Activated T-helper 17 cell treated with anti-CD3 and anti-CD28 coated beads, Interleukin-2, amount 50 U/mL, for 72 hours (primary cell): Measurements from ENCODE around the gene NR0B2. TPM values are rescaled to one million over a fixed set of nuclear protein-coding genes. Genes with fewer than 3 reads are reported as not detected.

Source experiments
- ATAC-seq: fragments of 150-1000 bp; cut with Tn5 transposase; replicated peaks from 2 replicates; pipeline ENCODE4 v1.10.0; 2021; ENCODE audit warnings: mild to moderate bottlenecking, moderate library complexity
- H3K27ac Mint-ChIP-seq: one replicate; pipeline ENCODE4 v1.8.0; 2022; ENCODE audit warnings: mixed read lengths
- H3K27me3 Mint-ChIP-seq: one replicate; pipeline ENCODE4 v1.8.0; 2022; ENCODE audit warnings: mixed read lengths
- H3K36me3 Mint-ChIP-seq: one replicate; pipeline ENCODE4 v1.8.0; 2022; ENCODE audit warnings: low read depth, mild to moderate bottlenecking, mixed read lengths
- H3K4me1 Mint-ChIP-seq: one replicate; pipeline ENCODE4 v1.8.0; 2022; ENCODE audit warnings: mixed read lengths
- H3K4me3 Mint-ChIP-seq: one replicate; pipeline ENCODE4 v1.8.0; 2022; ENCODE audit warnings: mild to moderate bottlenecking, mixed read lengths
- H3K9me3 Mint-ChIP-seq: one replicate; pipeline ENCODE4 v1.8.0; 2022; ENCODE audit warnings: mixed read lengths
- total RNA-seq, 2 donors: library from RNA; stranded (reverse); gene quantifications; one replicate each; pipeline ENCODE4 v1.2.3, GENCODE V29; 2022

NR0B2 gene
- total RNA-seq, 2 donors from 2014 or later: not detected

GRCh38 chr1:26946270-26946669, 32.5 kb upstream of the NR0B2 start:
- Mint-ChIP-seq H3K27ac (no peak overlapping the region), H3K4me3 (no peak overlapping the region), H3K36me3 (peaks cover 56% of the 10 kb centered on the region), H3K27me3 (no peaks in the 10 kb centered on the region), H3K4me1 (no peaks in the 10 kb centered on the region), H3K9me3 (no peaks in the 10 kb centered on the region)
- no peak for ATAC-seq

- Mint-ChIP-seq H3K27me3 (no peaks in the 10 kb centered on the region), H3K27ac (peak overlapping the region; percentile 11), H3K4me3 (no peak overlapping the region), H3K9me3 (no peaks in the 10 kb centered on the region), H3K36me3 (peaks cover 59% of the 10 kb centered on the region), H3K4me1 (no peaks in the 10 kb centered on the region)
- no peak for ATAC-seq
Measured at GRCh38 chr1:26945728-26946127, 32.0 kb upstream of the NR0B2 start.

GRCh38 chr1:26945138-26945537, 31.4 kb upstream of the NR0B2 start:
- no peaks in the 10 kb centered on the region for H3K9me3 Mint-ChIP-seq
- peaks cover 65% of the 10 kb centered on the region for H3K36me3 Mint-ChIP-seq
- ATAC-seq: no peak
- no peaks in the 10 kb centered on the region for H3K27me3 Mint-ChIP-seq
- H3K4me3 Mint-ChIP-seq: no peak overlapping the region
- H3K27ac Mint-ChIP-seq: peak overlapping the region; percentile 11
- no peaks in the 10 kb centered on the region for H3K4me1 Mint-ChIP-seq

GRCh38 chr1:26942656-26943055, 28.9 kb upstream of the NR0B2 start:
- H3K27ac Mint-ChIP-seq: peak overlapping the region; percentile 71
- peaks cover 75% of the 10 kb centered on the region for H3K36me3 Mint-ChIP-seq
- ATAC-seq: no peak
- H3K4me1 Mint-ChIP-seq: no peaks in the 10 kb centered on the region
- no peaks in the 10 kb centered on the region for H3K27me3 Mint-ChIP-seq
- H3K4me3 Mint-ChIP-seq: no peak overlapping the region
- H3K9me3 Mint-ChIP-seq: no peaks in the 10 kb centered on the region

- Mint-ChIP-seq H3K27me3 (no peaks in the 10 kb centered on the region), H3K36me3 (peaks cover 81% of the 10 kb centered on the region), H3K27ac (no peak overlapping the region), H3K4me3 (no peak overlapping the region), H3K9me3 (no peaks in the 10 kb centered on the region), H3K4me1 (no peaks in the 10 kb centered on the region)
- no peak for ATAC-seq
Measured at GRCh38 chr1:26941311-26941710, 27.5 kb upstream of the NR0B2 start.

GRCh38 chr1:26938659-26939025, 24.9 kb upstream of the NR0B2 start:
- Mint-ChIP-seq H3K9me3 (no peaks in the 10 kb centered on the region), H3K36me3 (peaks cover 75% of the 10 kb centered on the region), H3K27me3 (no peaks in the 10 kb centered on the region), H3K4me3 (no peak overlapping the region), H3K27ac (no peak overlapping the region), H3K4me1 (no peaks in the 10 kb centered on the region)
- ATAC-seq: no peak

GRCh38 chr1:26938004-26938658, 24.4 kb upstream of the NR0B2 start:
- no peaks in the 10 kb centered on the region for H3K27me3 Mint-ChIP-seq
- H3K36me3 Mint-ChIP-seq: peaks cover 75% of the 10 kb centered on the region
- ATAC-seq: no peak
- no peak overlapping the region for H3K4me3 Mint-ChIP-seq
- no peaks in the 10 kb centered on the region for H3K9me3 Mint-ChIP-seq
- H3K4me1 Mint-ChIP-seq: no peaks in the 10 kb centered on the region
- H3K27ac Mint-ChIP-seq: no peak overlapping the region

GRCh38 chr1:26936823-26937222, 23.0 kb upstream of the NR0B2 start:
- Mint-ChIP-seq H3K9me3 (no peaks in the 10 kb centered on the region), H3K27me3 (no peaks in the 10 kb centered on the region), H3K4me3 (no peak overlapping the region), H3K27ac (no peak overlapping the region), H3K4me1 (no peaks in the 10 kb centered on the region), H3K36me3 (peaks cover 74% of the 10 kb centered on the region)
- no peak for ATAC-seq

- Mint-ChIP-seq H3K4me3 (no peak overlapping the region), H3K4me1 (no peaks in the 10 kb centered on the region), H3K27ac (peak overlapping the region; percentile 38), H3K27me3 (no peaks in the 10 kb centered on the region), H3K9me3 (no peaks in the 10 kb centered on the region), H3K36me3 (peaks cover 80% of the 10 kb centered on the region)
- ATAC-seq: no peak
Measured at GRCh38 chr1:26932531-26932930, 18.8 kb upstream of the NR0B2 start.

GRCh38 chr1:26923711-26924110, 9.9 kb upstream of the NR0B2 start:
- Mint-ChIP-seq H3K27ac (peak overlapping the region; percentile 96), H3K4me1 (peaks cover 21% of the 10 kb centered on the region), H3K9me3 (no peaks in the 10 kb centered on the region), H3K4me3 (peak overlapping the region; percentile 92), H3K36me3 (peaks cover 74% of the 10 kb centered on the region), H3K27me3 (no peaks in the 10 kb centered on the region)
- ATAC-seq: no peak

GRCh38 chr1:26922901-26923300, 9.1 kb upstream of the NR0B2 start:
- H3K27ac Mint-ChIP-seq: peak overlapping the region; percentile 96
- peak overlapping the region; percentile 92 for H3K4me3 Mint-ChIP-seq
- peaks cover 21% of the 10 kb centered on the region for H3K4me1 Mint-ChIP-seq
- no peaks in the 10 kb centered on the region for H3K27me3 Mint-ChIP-seq
- peaks cover 66% of the 10 kb centered on the region for H3K36me3 Mint-ChIP-seq
- no peak for ATAC-seq
- no peaks in the 10 kb centered on the region for H3K9me3 Mint-ChIP-seq

GRCh38 chr1:26922431-26922729, 8.6 kb upstream of the NR0B2 start:
- H3K27me3 Mint-ChIP-seq: no peaks in the 10 kb centered on the region
- H3K36me3 Mint-ChIP-seq: peaks cover 61% of the 10 kb centered on the region
- H3K4me1 Mint-ChIP-seq: peaks cover 21% of the 10 kb centered on the region
- no peaks in the 10 kb centered on the region for H3K9me3 Mint-ChIP-seq
- H3K4me3 Mint-ChIP-seq: peak overlapping the region; percentile 92
- no peak for ATAC-seq
- H3K27ac Mint-ChIP-seq: peak overlapping the region; percentile 96

GRCh38 chr1:26921540-26922430, 8.0 kb upstream of the NR0B2 start, which contains the start of gene NUDC:
NUDC (plus strand) TSS chr1:26921743; CDS start chr1:26921849, 106 bp downstream.
- ATAC-seq: peak; percentile 98
- Mint-ChIP-seq H3K27me3 (no peaks in the 10 kb centered on the region), H3K36me3 (peaks cover 55% of the 10 kb centered on the region), H3K9me3 (no peaks in the 10 kb centered on the region), H3K27ac (peak within 1 kb of the TSS; percentile 96), H3K4me1 (peaks cover 18% of the 10 kb centered on the region), H3K4me3 (peak within 1 kb of the TSS; percentile 92)

- peaks cover 16% of the 10 kb centered on the region for H3K4me1 Mint-ChIP-seq
- no peaks in the 10 kb centered on the region for H3K27me3 Mint-ChIP-seq
- peak; percentile 70 for ATAC-seq
- peaks cover 48% of the 10 kb centered on the region for H3K36me3 Mint-ChIP-seq
- no peaks in the 10 kb centered on the region for H3K9me3 Mint-ChIP-seq
- H3K4me3 Mint-ChIP-seq: peak overlapping the region; percentile 92
- H3K27ac Mint-ChIP-seq: peak overlapping the region; percentile 96
Measured at GRCh38 chr1:26921126-26921539, 7.4 kb upstream of the NR0B2 start.

- Mint-ChIP-seq H3K4me3 (no peak overlapping the region), H3K4me1 (peaks cover 2% of the 10 kb centered on the region), H3K27me3 (no peaks in the 10 kb centered on the region), H3K36me3 (no peaks in the 10 kb centered on the region), H3K27ac (no peak overlapping the region), H3K9me3 (no peaks in the 10 kb centered on the region)
- no peak for ATAC-seq
Measured at GRCh38 chr1:26915204-26915842, 1.5 kb upstream of the NR0B2 start.
